ENCODE data around the gene WDR38. TPM values are rescaled to one million over a fixed set of nuclear protein-coding genes. Genes with fewer than 3 reads are reported as not detected.
A peak's percentile ranks its signal among the peaks of the same experiment; 100 is the strongest.
"Not testable (repeated sequence)": the region's sequence is repeated elsewhere in the genome, so short reads cannot be mapped to it uniquely, and the experiment has no call there.

The WDR38 gene
- total RNA-seq, 1 donor: not detected

DNA sequence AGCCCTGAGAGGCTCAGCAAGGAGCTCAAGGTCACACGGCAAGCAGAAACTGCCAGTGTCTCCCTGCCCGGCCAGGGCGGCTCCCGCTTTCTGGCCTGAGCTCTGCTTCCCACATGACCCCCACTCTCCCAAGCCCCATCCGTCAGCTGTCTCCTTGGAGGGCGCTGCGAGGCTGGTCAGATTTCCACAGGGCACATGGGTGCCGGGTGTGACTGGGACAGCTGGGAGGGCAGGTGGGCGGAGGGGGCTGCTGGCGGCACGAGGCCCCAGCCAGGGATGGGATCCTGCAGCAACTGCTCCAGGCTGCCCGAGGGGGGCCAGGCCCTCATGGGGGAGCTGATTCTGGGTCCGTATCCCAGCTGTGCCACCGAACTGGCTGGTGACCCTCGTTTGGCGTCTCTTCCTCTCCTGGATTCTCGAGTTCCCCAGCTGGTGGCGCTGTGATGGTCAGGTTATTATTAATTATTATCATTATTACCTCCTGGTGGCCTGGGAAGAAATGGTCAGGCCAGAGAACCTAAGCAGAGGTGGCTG, 12.9 kb upstream of the WDR38 start:
- TF ChIP-seq, protein P1, sequence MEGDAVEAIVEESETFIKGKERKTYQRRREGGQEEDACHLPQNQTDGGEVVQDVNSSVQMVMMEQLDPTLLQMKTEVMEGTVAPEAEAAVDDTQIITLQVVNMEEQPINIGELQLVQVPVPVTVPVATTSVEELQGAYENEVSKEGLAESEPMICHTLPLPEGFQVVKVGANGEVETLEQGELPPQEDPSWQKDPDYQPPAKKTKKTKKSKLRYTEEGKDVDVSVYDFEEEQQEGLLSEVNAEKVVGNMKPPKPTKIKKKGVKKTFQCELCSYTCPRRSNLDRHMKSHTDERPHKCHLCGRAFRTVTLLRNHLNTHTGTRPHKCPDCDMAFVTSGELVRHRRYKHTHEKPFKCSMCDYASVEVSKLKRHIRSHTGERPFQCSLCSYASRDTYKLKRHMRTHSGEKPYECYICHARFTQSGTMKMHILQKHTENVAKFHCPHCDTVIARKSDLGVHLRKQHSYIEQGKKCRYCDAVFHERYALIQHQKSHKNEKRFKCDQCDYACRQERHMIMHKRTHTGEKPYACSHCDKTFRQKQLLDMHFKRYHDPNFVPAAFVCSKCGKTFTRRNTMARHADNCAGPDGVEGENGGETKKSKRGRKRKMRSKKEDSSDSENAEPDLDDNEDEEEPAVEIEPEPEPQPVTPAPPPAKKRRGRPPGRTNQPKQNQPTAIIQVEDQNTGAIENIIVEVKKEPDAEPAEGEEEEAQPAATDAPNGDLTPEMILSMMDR (IDR thresholded peaks at IDR 0.05; ENCODE audit: extremely low read depth, low read depth, low read length): peak; percentile 48
- H3K9me3 ChIP-seq (ENCODE audit: low read depth, low read length): no peaks in the 10 kb centered on the region

DNA sequence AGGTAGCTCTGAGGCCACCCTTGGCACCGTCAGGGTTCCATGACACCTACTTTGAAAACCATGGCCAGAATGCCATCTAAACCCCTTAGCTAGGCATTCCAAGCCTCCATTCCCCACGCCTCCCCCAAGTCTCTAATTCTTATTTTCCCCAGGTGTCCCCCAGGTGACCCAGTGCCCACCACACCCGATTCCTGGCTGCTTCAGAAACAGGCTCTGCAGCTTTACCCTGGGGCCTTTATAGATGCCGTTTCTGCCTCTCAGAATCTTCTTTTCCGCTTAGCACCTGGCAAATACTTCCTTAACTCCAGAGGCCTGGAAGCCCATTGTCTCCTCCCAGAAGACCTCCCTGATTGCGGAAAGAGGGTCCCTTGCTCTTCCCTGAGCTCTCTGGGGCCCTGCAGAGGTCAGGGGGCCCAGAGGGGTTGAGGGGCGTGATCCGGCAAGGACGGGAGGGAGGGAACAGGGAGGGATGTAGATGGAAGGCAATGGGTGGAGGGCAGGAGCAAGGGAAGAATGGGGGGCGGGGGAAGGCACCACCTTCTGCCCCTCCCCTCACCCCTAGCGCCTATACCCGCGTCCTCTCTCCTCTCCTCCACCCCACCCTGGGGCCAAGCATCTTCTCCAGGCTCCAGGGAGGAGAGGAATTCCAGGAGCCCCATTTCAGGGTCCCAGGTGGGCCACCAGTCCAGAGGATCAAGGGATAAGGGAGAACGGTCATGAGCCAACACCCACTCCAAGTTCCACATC, 12.0 kb upstream of the WDR38 start:
- Histone ChIP-seq H3K4me2 (ENCODE audit: insufficient read depth, low read length) (no peak overlapping the region), H4K20me1 (ENCODE audit: insufficient read depth, low read length) (no peaks in the 10 kb centered on the region), H3K27ac (ENCODE audit: low read depth, low read length) (no peak overlapping the region), H3K79me2 (ENCODE audit: insufficient read depth, low read length) (no peaks in the 10 kb centered on the region), H3K36me3 (ENCODE audit: insufficient read depth, low read length) (no peaks in the 10 kb centered on the region), H2AFZ (ENCODE audit: low read length) (no peak overlapping the region), H3K4me3 (ENCODE audit: insufficient read depth, low read length) (no peak overlapping the region), H3K27me3 (ENCODE audit: insufficient read depth, low read length) (no peaks in the 10 kb centered on the region), H3K9me3 (ENCODE audit: low read depth, low read length) (no peaks in the 10 kb centered on the region), H3K4me1 (ENCODE audit: insufficient read depth, low read length) (peaks cover 6% of the 10 kb centered on the region)
- DNase-seq (ENCODE audit: insufficient read length, low spot score, missing footprints): no peak
- TF ChIP-seq, protein P1 (IDR thresholded peaks at IDR 0.05; ENCODE audit: extremely low read depth, low read depth, low read length): no peak

More for the DNA sequence above, 12.9 kb upstream of the WDR38 start:
- DNase-seq (ENCODE audit: insufficient read length, low spot score, missing footprints): no peak
- H3K27me3 ChIP-seq (ENCODE audit: insufficient read depth, low read length): no peaks in the 10 kb centered on the region
- H3K4me1 ChIP-seq (ENCODE audit: insufficient read depth, low read length): peaks cover 8% of the 10 kb centered on the region
- H3K27ac ChIP-seq (ENCODE audit: low read depth, low read length): no peak overlapping the region
- no peak overlapping the region for H3K4me3 ChIP-seq (ENCODE audit: insufficient read depth, low read length)
- no peaks in the 10 kb centered on the region for H3K79me2 ChIP-seq (ENCODE audit: insufficient read depth, low read length)
- no peaks in the 10 kb centered on the region for H4K20me1 ChIP-seq (ENCODE audit: insufficient read depth, low read length)
- no peak overlapping the region for H3K4me2 ChIP-seq (ENCODE audit: insufficient read depth, low read length)
- no peaks in the 10 kb centered on the region for H3K36me3 ChIP-seq (ENCODE audit: insufficient read depth, low read length)
- H2AFZ ChIP-seq (ENCODE audit: low read length): no peak overlapping the region

DNA sequence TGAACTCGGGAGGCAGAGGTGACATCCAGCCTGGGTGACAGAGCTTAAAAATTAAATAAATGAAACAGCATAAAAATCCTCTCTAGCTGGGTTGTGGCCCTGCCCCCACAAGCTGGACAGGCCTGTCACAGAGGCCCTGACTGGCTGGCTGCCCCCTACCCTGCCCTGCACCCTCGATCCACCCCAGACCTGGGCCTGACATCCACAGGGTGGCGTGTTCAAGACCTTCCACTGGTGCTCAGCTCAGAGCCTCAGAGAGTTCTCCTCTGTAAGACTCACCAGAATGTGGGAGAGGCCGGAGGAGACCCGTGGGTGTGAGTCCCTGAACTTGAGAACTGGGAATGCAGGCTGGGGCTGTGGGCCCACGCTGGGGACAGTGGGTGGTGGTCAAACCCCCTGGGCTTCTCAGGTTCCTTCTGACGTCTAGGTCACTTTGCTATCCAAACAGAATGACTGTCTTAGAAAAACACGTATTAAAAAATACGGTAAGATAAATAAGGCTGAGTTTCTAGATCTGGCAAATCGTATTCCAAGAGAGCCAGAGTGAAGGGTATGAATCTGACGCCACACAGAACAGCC, 9.7 kb upstream of the WDR38 start:
- peak overlapping the region; percentile 51 for H3K4me2 ChIP-seq (ENCODE audit: insufficient read depth, low read length)
- H3K4me3 ChIP-seq (ENCODE audit: insufficient read depth, low read length): no peak overlapping the region
- peak overlapping the region; percentile 56 for H2AFZ ChIP-seq (ENCODE audit: low read length)
- H4K20me1 ChIP-seq (ENCODE audit: insufficient read depth, low read length): no peaks in the 10 kb centered on the region
- H3K36me3 ChIP-seq (ENCODE audit: insufficient read depth, low read length): no peaks in the 10 kb centered on the region
- peaks cover 6% of the 10 kb centered on the region for H3K4me1 ChIP-seq (ENCODE audit: insufficient read depth, low read length)
- TF ChIP-seq, protein P1 (IDR thresholded peaks at IDR 0.05; ENCODE audit: extremely low read depth, low read depth, low read length): no peak
- H3K27ac ChIP-seq (ENCODE audit: low read depth, low read length): peak overlapping the region; percentile 41
- H3K9me3 ChIP-seq (ENCODE audit: low read depth, low read length): no peaks in the 10 kb centered on the region
- DNase-seq (ENCODE audit: insufficient read length, low spot score, missing footprints): peak; percentile 96
- H3K27me3 ChIP-seq (ENCODE audit: insufficient read depth, low read length): no peaks in the 10 kb centered on the region
- no peaks in the 10 kb centered on the region for H3K79me2 ChIP-seq (ENCODE audit: insufficient read depth, low read length)

DNA sequence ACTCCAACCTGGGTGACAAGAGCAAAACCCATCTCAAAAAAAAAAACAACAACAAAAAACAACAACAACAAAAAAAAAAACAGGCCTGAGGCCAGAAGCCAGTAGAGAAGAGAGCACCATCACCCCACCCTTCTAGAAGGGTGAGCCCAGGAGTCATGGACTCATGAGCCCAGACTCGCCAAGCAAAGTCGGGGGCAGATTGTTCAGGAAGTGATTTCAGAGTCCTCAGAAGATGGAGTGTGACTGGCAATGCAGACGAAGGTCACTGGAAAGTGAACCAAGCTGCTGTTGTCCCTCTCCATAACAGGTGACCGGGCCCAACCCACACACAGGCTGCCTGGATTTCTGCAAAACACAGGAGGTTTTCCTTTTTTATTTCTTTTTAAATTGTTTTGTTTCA, 9.0 kb upstream of the WDR38 start:
- peak; percentile 86 for DNase-seq (ENCODE audit: insufficient read length, low spot score, missing footprints)
- peak overlapping the region; percentile 41 for H2AFZ ChIP-seq (ENCODE audit: low read length)
- H3K79me2 ChIP-seq (ENCODE audit: insufficient read depth, low read length): no peaks in the 10 kb centered on the region
- H3K4me2 ChIP-seq (ENCODE audit: insufficient read depth, low read length): no peak overlapping the region
- TF ChIP-seq, protein P1 (IDR thresholded peaks at IDR 0.05; ENCODE audit: extremely low read depth, low read depth, low read length): no peak
- H3K36me3 ChIP-seq (ENCODE audit: insufficient read depth, low read length): no peaks in the 10 kb centered on the region
- H3K4me3 ChIP-seq (ENCODE audit: insufficient read depth, low read length): no peak overlapping the region
- H3K27ac ChIP-seq (ENCODE audit: low read depth, low read length): no peak overlapping the region
- no peaks in the 10 kb centered on the region for H3K9me3 ChIP-seq (ENCODE audit: low read depth, low read length)
- H3K27me3 ChIP-seq (ENCODE audit: insufficient read depth, low read length): peaks cover 2% of the 10 kb centered on the region
- peaks cover 6% of the 10 kb centered on the region for H3K4me1 ChIP-seq (ENCODE audit: insufficient read depth, low read length)
- no peaks in the 10 kb centered on the region for H4K20me1 ChIP-seq (ENCODE audit: insufficient read depth, low read length)

DNA sequence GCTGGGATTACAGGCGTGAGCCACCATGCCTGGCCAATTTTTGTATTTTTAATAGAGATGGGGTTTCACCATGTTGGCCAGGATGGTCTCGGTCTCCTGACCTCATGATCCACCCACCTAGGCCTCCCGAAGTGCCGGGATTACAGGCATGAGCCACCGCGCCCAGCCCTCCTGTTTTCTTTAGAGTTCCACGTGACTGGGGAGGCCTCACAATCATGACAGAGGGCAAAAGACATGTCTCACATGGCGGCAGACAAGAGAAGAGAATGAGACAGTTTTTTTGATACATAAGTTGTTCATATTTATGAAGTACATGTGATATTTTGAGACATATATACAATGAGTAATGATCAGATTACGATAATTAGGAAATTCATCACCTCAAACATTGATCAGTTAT, 6.8 kb upstream of the WDR38 start:
- H3K36me3 ChIP-seq (ENCODE audit: insufficient read depth, low read length); H3K27me3 ChIP-seq (ENCODE audit: insufficient read depth, low read length); H3K4me3 ChIP-seq (ENCODE audit: insufficient read depth, low read length); DNase-seq (ENCODE audit: insufficient read length, low spot score, missing footprints); H3K4me2 ChIP-seq (ENCODE audit: insufficient read depth, low read length); H4K20me1 ChIP-seq (ENCODE audit: insufficient read depth, low read length); H3K27ac ChIP-seq (ENCODE audit: low read depth, low read length); H3K79me2 ChIP-seq (ENCODE audit: insufficient read depth, low read length); H3K9me3 ChIP-seq (ENCODE audit: low read depth, low read length); H2AFZ ChIP-seq (ENCODE audit: low read length); H3K4me1 ChIP-seq (ENCODE audit: insufficient read depth, low read length): not testable (repeated sequence)
